GM12878 (cell line): ENCODE data around the gene APLP2. TPM values are rescaled to one million over a fixed set of nuclear protein-coding genes. Genes with fewer than 3 reads are reported as not detected.

Experiments
- ATAC-seq: fragments of 200-7000 bp; cut with Tn5 transposase; 3 replicates; pipeline ENCODE4 v1.9.1; 2020; ENCODE audit warnings: mild to moderate bottlenecking, moderate library complexity
- BruUV-seq: library from RNA; stranded (reverse); fragments of 400-500 nt; replicated peaks from 2 replicates; lab custom pipeline; 2021; lab: Mats Ljungman, UMichigan
- CTCF ChIA-PET: fragments of 300-600 bp; sonication (Branson Sonifier 250); formaldehyde crosslinking; extraction: SDS; loops from one replicate; lab custom pipeline; 2021; ENCODE audit warnings: inconsistent platforms; lab: Yijun Ruan, JAX
- POLR2A ChIA-PET: fragments of 350-600 bp; formaldehyde crosslinking; extraction: SDS; loops from one replicate; lab custom pipeline; 2021; ENCODE audit warnings: inconsistent platforms; lab: Charles Lee
- RAD21 ChIA-PET: fragments of 300-600 bp; sonication (Branson Sonifier 250); formaldehyde crosslinking; loops from one replicate; lab custom pipeline; 2023; ENCODE audit warnings: antibody characterized with exemption; ENCODE audit not compliant: unreplicated experiment; lab: Charles Lee
- SMC1A ChIA-PET: fragments of 300-600 bp; sonication (Branson Sonifier 250); formaldehyde crosslinking; loops from one replicate; lab custom pipeline; 2023; ENCODE audit not compliant: unreplicated experiment, uncharacterized antibody; lab: Charles Lee
- DNase-seq: peaks from one replicate; pipeline ENCODE4 v3.0.0-alpha.2; 2011; ENCODE audit warnings: low read depth, low spot score
- FAIRE-seq: peaks from 3 replicates; lab custom pipeline; 2011; peaks lifted over from hg19 to GRCh38; lab: Jason Lieb, UNC
- H2AFZ ChIP-seq: 2 replicates; pipeline ENCODE4 v1.6.0; 2011; ENCODE audit warnings: low read depth, low read length, control low read depth; ENCODE audit not compliant: control insufficient read depth
- H3K27ac ChIP-seq: 2 replicates; pipeline ENCODE4 v1.5.1; 2011; ENCODE audit warnings: control low read depth; ENCODE audit not compliant: control insufficient read depth, insufficient read depth
- H3K27me3 ChIP-seq, 2 experiments: replicated peaks in 1 of 2; 2 replicates each; pipeline versions ENCODE4 v1.6.0 to v1.6.1; 2011; ENCODE audit warnings: low read length in 1 of 2; ENCODE audit not compliant: control insufficient read depth in 2 of 2, insufficient read depth in 2 of 2
- H3K36me3 ChIP-seq, 2 experiments: 2 replicates each; pipeline ENCODE4 v1.5.1; 2011; ENCODE audit warnings: low read length in 1 of 2; ENCODE audit not compliant: control insufficient read depth in 2 of 2, insufficient read depth in 2 of 2
- H3K4me1 ChIP-seq: 2 replicates; pipeline ENCODE4 v1.6.1; 2011; ENCODE audit warnings: mild to moderate bottlenecking, low read length, moderate library complexity, mixed read lengths; ENCODE audit not compliant: control insufficient read depth, insufficient read depth
- H3K4me2 ChIP-seq: 2 replicates; pipeline ENCODE4 v1.6.0; 2011; ENCODE audit warnings: control low read depth; ENCODE audit not compliant: control insufficient read depth, insufficient read depth
- H3K4me3 ChIP-seq: fragments of 200-600 bp; sonication (generic); 2 replicates; pipeline ENCODE4 v1.5.1; 2016
- H3K79me2 ChIP-seq: 2 replicates; pipeline ENCODE4 v1.6.0; 2011; ENCODE audit warnings: low read length; ENCODE audit not compliant: control insufficient read depth, insufficient read depth
- H3K9ac ChIP-seq: 2 replicates; pipeline ENCODE4 v1.8.0; 2011; ENCODE audit warnings: low read length, control low read depth, mixed read lengths; ENCODE audit not compliant: control insufficient read depth, insufficient read depth
- H3K9me3 ChIP-seq: replicated peaks from 3 replicates; pipeline ENCODE4 v1.5.1; 2011; ENCODE audit warnings: mild to moderate bottlenecking, low read length; ENCODE audit not compliant: control insufficient read depth, insufficient read depth
- H4K20me1 ChIP-seq: 2 replicates; pipeline ENCODE4 v1.6.0; 2011; ENCODE audit not compliant: control insufficient read depth, insufficient read depth
- ATF7 ChIP-seq: fragments of 450-650 bp; IDR thresholded peaks from 2 replicates; pipeline ENCODE4 v1.6.1; 2016; ENCODE audit warnings: low read depth, mild to moderate bottlenecking
- BCLAF1 ChIP-seq: fragments of 450-650 bp; IDR thresholded peaks from 2 replicates; pipeline ENCODE4 v1.6.1; 2017; ENCODE audit warnings: antibody characterized with exemption, mild to moderate bottlenecking, moderate library complexity
- BHLHE40 ChIP-seq, 2 experiments: fragments of 450-650 bp in 1 of 2; IDR thresholded peaks; 2 replicates each; pipeline ENCODE4 v1.6.1; 2011 to 2017; ENCODE audit warnings: low read depth in 2 of 2, borderline replicate concordance in 1 of 2, improper control_type of control experiment in 1 of 2, low read length in 1 of 2, mild to moderate bottlenecking in 1 of 2
- CHD2 ChIP-seq: IDR thresholded peaks from 2 replicates; pipeline ENCODE4 v1.6.1; 2011; ENCODE audit warnings: low read depth, low read length, improper control_type of control experiment, borderline replicate concordance
- HSF1 ChIP-seq: fragments of 150-350 bp; IDR thresholded peaks from 2 replicates; pipeline ENCODE4 v1.6.1; 2014; ENCODE audit warnings: mild to moderate bottlenecking, low read depth, low read length
- IKZF2 ChIP-seq, 2 experiments: fragments of 450-650 bp; IDR thresholded peaks; 2 replicates each; pipeline ENCODE4 v1.6.1; 2017; ENCODE audit warnings: mild to moderate bottlenecking in 2 of 2, moderate library complexity in 2 of 2
- MEF2B ChIP-seq: fragments of 450-650 bp; IDR thresholded peaks from 2 replicates; pipeline ENCODE4 v1.6.1; 2018; ENCODE audit warnings: mild to moderate bottlenecking, moderate library complexity; ENCODE audit not compliant: partially characterized antibody, poor library complexity, severe bottlenecking
- SRF ChIP-seq, 2 experiments: IDR thresholded peaks; 2 replicates each; pipeline ENCODE4 v1.6.1; 2011; ENCODE audit warnings: low read depth in 2 of 2, low read length in 2 of 2, mild to moderate bottlenecking in 1 of 2, moderate library complexity in 1 of 2
- TCF7 ChIP-seq: IDR thresholded peaks from 2 replicates; pipeline ENCODE4 v1.6.1; 2014; ENCODE audit warnings: antibody characterized with exemption, borderline replicate concordance
- WGBS: methylation state at CpG from one replicate; pipeline ENCODE4 v1.1.6; 2016; ENCODE audit warnings: low lambda C conversion rate; ENCODE audit not compliant: insufficient replicate concordance, insufficient coverage; ENCODE audit errors: missing lambda C conversion rate; 5-methylcytosine and 5-hydroxymethylcytosine counted together
- in situ Hi-C: fragments of 300-500 bp; cut with MboI; formaldehyde crosslinking; loops from 9 replicates; pipeline ENCODE4 v1.14.3; 2018; ENCODE audit warnings: mixed read lengths
- intact Hi-C: fragments of 100-400 bp; cut with micrococcal nuclease; formaldehyde crosslinking; loops from one replicate; pipeline ENCODE4 v1.14.2; 2022; ENCODE audit not compliant: unreplicated experiment
- polyA plus RNA-seq, 11 experiments: library from polyadenylated mRNA; depleted of rRNA in 4 of 11; unstranded in 6 of 11; stranded (reverse) in 5 of 11; fragments of >200 nt; fragmentation: Nextera tagmentation in 4 of 11; fragmentation: Illumina TruSeq in 1 of 11; extraction: Ambion mirVana in 4 of 11; extraction: Trizol in 1 of 11; gene quantifications; 1 replicate in 1 of 11; 2 replicates in 10 of 11; pipeline versions ENCODE4 v1.2.1 to v1.2.3, GENCODE V29; 2011 to 2016; ENCODE audit warnings: inconsistent platforms in 2 of 11, missing spikeins in 2 of 11, low read depth in 1 of 11
- total RNA-seq, 4 experiments: library from RNA; depleted of rRNA in 3 of 4; stranded (reverse); fragments of >200 nt in 3 of 4; fragmentation: Illumina TruSeq in 1 of 4; extraction: Trizol in 1 of 4; gene quantifications; 2 replicates each; pipeline versions ENCODE4 v1.2.1 to v1.2.3, GENCODE V29; 2013 to 2021

The APLP2 gene
- total and polyA plus RNA-seq, 10 of the 15 experiments (the other 5 are each of a cell fraction or from before 2014, with no cell fraction given), result 2.3 to 38.8 (median 21.3) TPM

DNA sequence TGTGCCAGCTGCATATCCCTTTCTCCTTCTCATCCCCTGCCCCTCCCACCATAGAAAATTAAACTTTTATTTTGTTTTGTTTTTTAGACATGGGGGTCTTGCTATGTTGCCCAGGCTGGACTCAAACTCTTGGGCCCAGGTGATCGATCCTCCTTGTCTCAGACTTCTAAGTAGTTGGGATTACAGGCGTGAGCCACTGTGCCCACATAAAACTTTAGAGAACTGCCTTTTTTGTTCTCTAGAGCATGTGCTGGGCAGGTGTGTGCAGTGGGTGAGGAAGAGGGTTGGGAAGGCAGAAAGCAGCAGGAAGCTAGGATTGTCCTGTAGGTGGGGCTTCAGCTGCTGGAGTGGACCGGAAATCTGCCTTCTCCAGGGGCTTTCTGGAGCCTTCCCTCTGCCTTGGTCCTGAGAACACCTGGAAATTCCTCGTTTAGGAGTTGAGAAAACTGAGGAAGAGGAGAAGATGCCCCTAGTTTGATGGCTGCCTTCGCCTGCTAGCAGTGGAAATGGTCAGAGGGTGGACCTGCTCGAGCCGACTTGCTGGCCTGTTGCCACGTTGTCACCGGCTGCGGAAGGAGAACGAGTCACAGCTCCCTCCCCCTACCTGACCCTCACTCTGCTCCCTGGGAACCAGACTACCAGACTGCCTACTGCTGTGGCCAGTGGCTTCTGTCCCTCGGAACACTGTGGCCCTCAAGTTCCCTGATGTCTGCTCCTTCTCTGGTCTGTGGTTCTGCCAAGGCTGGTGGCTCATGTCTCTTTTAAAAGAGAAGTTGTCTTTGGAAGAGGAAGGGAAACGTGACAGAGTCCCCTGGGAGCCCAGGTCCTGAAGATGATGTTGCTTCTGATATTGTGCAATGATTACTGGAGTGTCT is 93.9 kb downstream of the APLP2 start:
- POLR2A ChIA-PET, result no interaction called here
- no TSS peak for BruUV-seq
- Histone ChIP-seq H3K27ac (no peak overlapping the region), H3K36me3 (no peaks in the 10 kb centered on the region), H4K20me1 (no peaks in the 10 kb centered on the region), H3K79me2 (no peaks in the 10 kb centered on the region), H3K4me3 (no peak overlapping the region), H3K4me1 (0 out of 2 replicates have a peak, but pooled peaks cover 6% of the 10 kb centered on the region), H3K4me2 (no peak overlapping the region), H3K27me3 (peaks cover 14 to 17% of the 10 kb centered on the region in 2 experiments), H3K9me3 (no peaks in the 10 kb centered on the region), H2AFZ (no peak overlapping the region), H3K9ac (no peak overlapping the region)
- SMC1A ChIA-PET, result interaction anchor here (2.4 kb wide), 1 partner anchor 11 kb away, joined by 12 read pairs; no protein-coding TSS in a partner anchor
- RAD21 ChIA-PET, result interaction anchor here (3.9 kb wide), 1 partner anchor 13 kb away, joined by 22 read pairs; no protein-coding TSS in a partner anchor
- intact Hi-C loops (no loop called here), in situ Hi-C loops (no loop called here)
- 56% methylated on average over 13 of the region's 13 CpGs for WGBS
- TF ChIP-seq TCF7 (no peak), BHLHE40 (IDR thresholded peaks at IDR 0.05; ENCODE audit: borderline replicate concordance in 1 of 2, low read depth in 2 of 2, low read length in 1 of 2) (peak; percentile 10 to 55; a peak in 2 of 4 replicates), MEF2B (peak; percentile 56)
- CTCF ChIA-PET, result interaction anchor here (0.7 to 1.3 kb wide), 2 partner anchors 15 to 36 kb away, joined by 3 read pairs; no protein-coding TSS in a partner anchor
- FAIRE-seq (no peak), DNase-seq (no peak), ATAC-seq (no peak)

DNA sequence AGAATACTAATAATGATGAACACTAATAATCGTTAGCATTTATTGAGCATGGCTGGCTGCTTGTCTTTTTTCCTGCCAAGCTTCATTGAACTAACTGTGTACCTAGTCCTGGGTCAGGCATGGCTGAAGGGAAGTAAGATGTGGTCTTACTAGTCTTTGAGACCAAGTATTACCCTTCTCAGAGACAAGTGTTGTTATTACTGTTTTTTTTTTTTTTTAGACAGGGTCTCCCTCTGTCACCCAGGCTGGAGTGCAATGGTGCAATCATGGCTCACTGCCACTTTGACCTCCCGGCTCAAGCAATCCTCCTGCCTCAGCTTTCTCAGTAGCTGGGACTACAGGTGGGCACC is 94.5 kb downstream of the APLP2 start:
- H3K4me1 ChIP-seq, result 0 out of 2 replicates have a peak, but pooled peaks cover 6% of the 10 kb centered on the region
- DNase-seq (no peak), FAIRE-seq (no peak), ATAC-seq (no peak)
- intact Hi-C loops, result no loop called here
- no peaks in the 10 kb centered on the region for H3K9me3 ChIP-seq
- H4K20me1 ChIP-seq, result no peaks in the 10 kb centered on the region
- H3K4me2 ChIP-seq, result no peak overlapping the region
- SMC1A ChIA-PET, result no interaction called here
- H3K27ac ChIP-seq, result no peak overlapping the region
- H3K9ac ChIP-seq, result no peak overlapping the region
- in situ Hi-C loops, result no loop called here
- no peak overlapping the region for H3K4me3 ChIP-seq
- RAD21 ChIA-PET, result interaction anchor here (3.9 kb wide), 1 partner anchor 13 kb away, joined by 22 read pairs; no protein-coding TSS in a partner anchor
- H3K79me2 ChIP-seq, result no peaks in the 10 kb centered on the region
- WGBS, result 0% methylated on average over 2 of the region's 2 CpGs
- CTCF ChIA-PET, result interaction anchor here (1.2 kb wide), 1 partner anchor 18 kb away, joined by 3 read pairs; no protein-coding TSS in a partner anchor
- POLR2A ChIA-PET, result no interaction called here
- peaks cover 11 to 12% of the 10 kb centered on the region in 2 experiments; a peak in 3 of 4 replicates for H3K27me3 ChIP-seq
- no peaks in the 10 kb centered on the region for H3K36me3 ChIP-seq
- no peak overlapping the region for H2AFZ ChIP-seq
- BruUV-seq, result no TSS peak
- TF ChIP-seq IKZF2 (IDR thresholded peaks at IDR 0.05) (no peak), HSF1 (no peak), BCLAF1 (no peak), SRF (IDR thresholded peaks at IDR 0.05; ENCODE audit: low read depth in 2 of 2, low read length in 2 of 2) (no peak), ATF7 (no peak), CHD2 (no peak)
